ENCODE measurements around the gene ARMH2.

The ARMH2 gene

DNA sequence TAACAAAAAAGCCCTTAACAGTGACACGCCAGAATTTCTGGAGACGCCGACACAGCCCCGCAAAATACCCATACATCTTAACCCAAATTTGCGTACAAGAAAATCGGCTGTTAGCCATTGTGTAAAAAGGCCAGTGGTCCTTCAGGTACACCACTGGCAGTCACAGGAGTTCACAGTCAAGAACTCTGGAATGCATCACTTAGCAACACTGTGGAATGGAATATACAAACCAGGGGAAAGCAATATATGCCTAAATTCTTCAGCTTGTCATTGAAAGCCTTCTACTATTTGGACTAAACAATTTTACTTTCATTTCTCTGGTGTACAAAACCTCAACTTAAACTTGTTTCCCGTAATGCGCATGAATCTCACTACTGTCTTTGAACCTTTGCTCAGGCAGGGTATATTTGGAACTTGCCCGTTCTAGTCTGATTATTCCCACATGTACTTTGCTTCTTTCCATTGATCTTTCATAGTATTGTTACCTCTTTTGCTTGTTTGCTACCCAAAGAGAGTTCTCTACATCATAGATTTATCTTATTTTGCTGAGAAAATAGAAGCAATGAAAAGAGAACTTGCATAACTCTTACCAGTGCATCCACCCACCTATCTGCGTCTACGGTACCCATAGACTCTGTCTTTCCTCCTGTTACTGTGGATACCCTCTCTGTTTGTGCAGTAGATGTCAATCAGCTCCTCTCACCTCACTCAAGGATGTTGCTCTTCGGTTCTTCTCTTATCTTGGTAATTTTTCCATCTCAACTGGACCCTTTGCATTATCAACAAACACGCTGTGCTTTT lies at the start of gene ARMH2:
Gene ARMH2 (minus strand): TSS at position 178 of the 801 bp plus-strand sequence. CDS start 60 bp downstream, at position 118.
- CTCF ChIA-PET: interaction anchor here (0.7 to 1.4 kb wide), 2 partner anchors 219 to 250 kb away, joined by 3 to 4 read pairs; no protein-coding TSS in a partner anchor
- TF ChIP-seq ARNT (IDR thresholded peaks at IDR 0.05) (no peak), LEF1 (IDR thresholded peaks at IDR 0.05; ENCODE audit: borderline replicate concordance) (no peak), BHLHE40 (IDR thresholded peaks at IDR 0.05; ENCODE audit: borderline replicate concordance) (no peak), HDGF (IDR thresholded peaks at IDR 0.05; ENCODE audit: borderline replicate concordance) (no peak)

DNA sequence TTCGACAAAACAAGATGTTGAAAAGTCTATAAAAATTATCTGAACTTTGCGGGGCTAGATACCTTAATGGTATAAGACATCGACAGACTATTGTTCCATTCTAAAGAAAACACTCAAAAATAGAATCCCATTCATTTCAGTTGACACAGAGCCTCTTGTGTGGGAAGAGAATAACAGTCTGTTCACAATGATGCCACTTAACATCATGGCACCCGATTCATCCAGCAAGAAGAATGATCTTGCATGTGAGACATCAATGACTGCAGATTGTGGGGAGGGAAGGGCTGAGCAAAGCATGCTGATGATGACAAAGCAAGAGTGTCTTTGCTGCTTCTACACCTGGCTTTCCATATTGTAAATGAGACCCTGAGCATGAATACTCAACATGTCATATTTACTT lies 49.7 kb upstream of the ARMH2 start:
- DNase-seq (ENCODE audit: extremely low spot score): no peak
- ChIA-PET POLR2A (no interaction called here), CTCF (no interaction called here)
- no peak for TF ChIP-seq ZNF384 (IDR thresholded peaks at IDR 0.05)
- no peak for TF ChIP-seq ELF4 (IDR thresholded peaks at IDR 0.05)
- no peak for TF ChIP-seq NFRKB (IDR thresholded peaks at IDR 0.05)
- TF ChIP-seq FOXK2 (IDR thresholded peaks at IDR 0.05): no peak
- no peak for TF ChIP-seq FOXA1 (IDR thresholded peaks at IDR 0.05)
- TF ChIP-seq ARNT (IDR thresholded peaks at IDR 0.05): no peak
- no peak for TF ChIP-seq CTBP1 (IDR thresholded peaks at IDR 0.05; ENCODE audit: borderline replicate concordance)
- no peak for TF ChIP-seq HDGF (IDR thresholded peaks at IDR 0.05; ENCODE audit: borderline replicate concordance)
- TF ChIP-seq, protein P1, sequence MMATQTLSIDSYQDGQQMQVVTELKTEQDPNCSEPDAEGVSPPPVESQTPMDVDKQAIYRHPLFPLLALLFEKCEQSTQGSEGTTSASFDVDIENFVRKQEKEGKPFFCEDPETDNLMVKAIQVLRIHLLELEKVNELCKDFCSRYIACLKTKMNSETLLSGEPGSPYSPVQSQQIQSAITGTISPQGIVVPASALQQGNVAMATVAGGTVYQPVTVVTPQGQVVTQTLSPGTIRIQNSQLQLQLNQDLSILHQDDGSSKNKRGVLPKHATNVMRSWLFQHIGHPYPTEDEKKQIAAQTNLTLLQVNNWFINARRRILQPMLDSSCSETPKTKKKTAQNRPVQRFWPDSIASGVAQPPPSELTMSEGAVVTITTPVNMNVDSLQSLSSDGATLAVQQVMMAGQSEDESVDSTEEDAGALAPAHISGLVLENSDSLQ (IDR thresholded peaks at IDR 0.05): no peak
- no peak for TF ChIP-seq SUZ12 (IDR thresholded peaks at IDR 0.05)

More for the DNA sequence above, at the start of gene ARMH2:
- DNase-seq (ENCODE audit: extremely low spot score): no peak
- POLR2A ChIA-PET: no interaction called here

DNA sequence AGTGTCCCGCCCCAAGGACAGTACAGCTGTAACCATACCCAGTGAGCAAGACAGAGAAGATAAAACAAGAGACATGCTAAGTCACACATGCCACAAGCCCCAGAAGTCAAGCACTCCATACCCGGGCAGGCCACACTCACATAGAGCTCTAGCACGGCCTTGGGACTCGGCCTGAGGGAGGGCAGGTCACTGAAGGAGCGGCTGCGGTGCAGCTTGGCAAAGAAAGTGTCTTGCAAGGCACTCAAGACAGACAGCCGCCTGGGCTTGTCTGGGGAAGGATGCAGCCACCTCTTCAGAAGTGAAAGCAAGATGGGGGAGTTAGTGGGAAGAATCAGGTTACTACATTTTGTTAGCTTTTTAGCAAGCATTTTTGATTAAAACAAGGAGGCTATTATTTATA lies 48.7 kb upstream of the ARMH2 start:
- TF ChIP-seq SUZ12 (IDR thresholded peaks at IDR 0.05) (no peak), L3MBTL2 (conservative IDR thresholded peaks at IDR 0.05) (no peak), TARDBP (IDR thresholded peaks at IDR 0.05) (no peak)
- POLR2A ChIA-PET: no interaction called here
- no peak for DNase-seq (ENCODE audit: extremely low spot score)
- CTCF ChIA-PET: no interaction called here

DNA sequence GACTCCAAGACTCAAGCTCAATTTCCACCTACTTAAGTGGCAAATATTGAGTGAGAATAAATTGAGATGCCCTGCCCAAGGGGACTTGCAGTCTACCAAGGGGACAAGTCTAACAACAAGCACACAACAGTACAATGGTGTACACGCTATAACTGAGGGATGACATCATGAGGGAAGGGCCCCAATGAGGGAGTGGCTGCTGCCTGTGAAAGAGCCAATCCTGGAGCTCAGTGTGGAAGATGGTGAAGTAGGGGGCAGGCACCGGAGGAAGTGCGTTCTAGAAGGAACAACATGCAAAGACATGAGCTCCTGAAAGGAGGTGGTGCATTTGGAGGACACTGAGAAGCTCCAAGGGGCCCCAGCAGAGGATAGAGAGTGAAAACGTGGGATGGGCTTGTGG lies 46.9 kb upstream of the ARMH2 start:
- POLR2A ChIA-PET: no interaction called here
- no peak for DNase-seq (ENCODE audit: extremely low spot score)
- no peak for TF ChIP-seq FOXA1 (IDR thresholded peaks at IDR 0.05)
- no peak for TF ChIP-seq LEF1 (IDR thresholded peaks at IDR 0.05; ENCODE audit: borderline replicate concordance)
- CTCF ChIA-PET: interaction anchor here (1.0 kb wide), 1 partner anchor 225 kb away, joined by 3 read pairs; no protein-coding TSS in a partner anchor

DNA sequence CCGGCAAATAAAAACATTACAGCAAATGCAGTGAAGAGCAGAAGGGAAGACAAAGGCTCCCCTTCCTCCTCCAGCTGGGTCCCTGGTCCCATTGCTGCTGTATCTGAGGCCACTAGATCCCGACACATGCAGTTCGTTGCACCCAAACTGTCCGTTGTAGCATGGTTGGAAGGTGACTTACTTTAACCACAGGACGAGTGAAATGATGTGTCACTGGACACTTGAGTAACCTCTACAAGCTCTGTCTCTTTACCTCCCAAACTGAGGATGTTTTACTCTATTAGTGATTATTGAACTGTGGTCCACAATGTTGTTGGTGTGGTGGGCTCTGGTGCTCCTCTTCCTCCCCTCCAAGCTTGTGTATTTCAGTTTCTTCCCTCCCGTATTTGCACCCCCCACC lies 46.2 kb upstream of the ARMH2 start:
- TF ChIP-seq CTBP1 (IDR thresholded peaks at IDR 0.05; ENCODE audit: borderline replicate concordance) (no peak), FOXK2 (IDR thresholded peaks at IDR 0.05) (no peak), ELF4 (IDR thresholded peaks at IDR 0.05) (no peak), BHLHE40 (IDR thresholded peaks at IDR 0.05; ENCODE audit: borderline replicate concordance) (no peak)
- DNase-seq (ENCODE audit: extremely low spot score): no peak
- POLR2A ChIA-PET: no interaction called here
- CTCF ChIA-PET: interaction anchor here (0.6 kb wide), 1 partner anchor 8 kb away, joined by 3 read pairs; no protein-coding TSS in a partner anchor

DNA sequence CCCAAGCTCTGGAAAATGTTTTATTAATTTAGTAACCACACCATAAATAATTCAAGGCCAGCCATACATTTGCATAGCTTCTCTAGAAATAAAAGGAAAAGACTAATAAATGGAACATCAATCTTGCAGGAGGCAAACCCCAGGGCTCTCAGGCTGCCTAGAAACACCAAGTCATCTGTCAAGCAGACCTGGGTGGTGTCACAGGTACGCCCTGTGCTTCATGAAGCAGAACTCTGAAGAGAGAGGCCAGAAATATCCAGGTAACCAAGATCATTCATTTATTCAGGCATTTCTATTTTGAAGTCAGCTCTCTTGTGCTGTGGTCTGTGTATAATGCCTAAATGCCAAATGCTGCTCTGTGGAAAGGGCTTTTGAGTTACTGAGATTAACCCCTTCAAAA lies 45.3 kb upstream of the ARMH2 start:
- no peak for TF ChIP-seq L3MBTL2 (conservative IDR thresholded peaks at IDR 0.05)
- no peak for TF ChIP-seq SUZ12 (IDR thresholded peaks at IDR 0.05)
- no peak for TF ChIP-seq FOXA1 (IDR thresholded peaks at IDR 0.05)
- no peak for TF ChIP-seq ZNF384 (IDR thresholded peaks at IDR 0.05)
- TF ChIP-seq LEF1 (IDR thresholded peaks at IDR 0.05; ENCODE audit: borderline replicate concordance): no peak
- no peak for TF ChIP-seq BHLHE40 (IDR thresholded peaks at IDR 0.05; ENCODE audit: borderline replicate concordance)
- TF ChIP-seq, protein P1 (IDR thresholded peaks at IDR 0.05): no peak
- POLR2A ChIA-PET: no interaction called here
- DNase-seq (ENCODE audit: extremely low spot score): no peak
- CTCF ChIA-PET: interaction anchor here (0.6 kb wide), 1 partner anchor 9 kb away, joined by 3 read pairs; no protein-coding TSS in a partner anchor

DNA sequence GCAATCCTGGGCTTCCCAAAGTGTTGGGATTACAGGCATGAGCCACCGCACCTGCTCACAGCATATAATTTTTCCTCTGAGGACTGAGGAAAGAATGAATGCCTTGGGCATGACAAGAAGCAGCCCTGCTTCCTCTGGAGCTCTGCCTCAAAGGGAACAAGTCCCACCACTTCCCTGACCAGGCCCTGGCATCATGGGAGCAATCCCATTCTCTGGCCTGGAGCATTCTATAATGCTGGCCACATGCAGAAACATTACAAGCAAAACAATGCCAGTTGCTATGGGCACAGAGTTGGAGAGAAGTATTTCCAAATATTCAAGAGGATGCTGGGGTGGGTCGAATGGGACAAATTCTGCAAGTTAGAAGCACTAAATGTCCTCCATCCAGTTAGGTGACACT lies 41.5 kb upstream of the ARMH2 start:
- no peak for TF ChIP-seq ELF4 (IDR thresholded peaks at IDR 0.05)
- TF ChIP-seq, protein P1 (IDR thresholded peaks at IDR 0.05): no peak
- no peak for TF ChIP-seq TARDBP (IDR thresholded peaks at IDR 0.05)
- TF ChIP-seq CTBP1 (IDR thresholded peaks at IDR 0.05; ENCODE audit: borderline replicate concordance): no peak
- TF ChIP-seq BHLHE40 (IDR thresholded peaks at IDR 0.05; ENCODE audit: borderline replicate concordance): no peak
- TF ChIP-seq FOXK2 (IDR thresholded peaks at IDR 0.05): no peak
- TF ChIP-seq LEF1 (IDR thresholded peaks at IDR 0.05; ENCODE audit: borderline replicate concordance): no peak
- DNase-seq (ENCODE audit: extremely low spot score): no peak
- POLR2A ChIA-PET: no interaction called here
- CTCF ChIA-PET: no interaction called here

DNA sequence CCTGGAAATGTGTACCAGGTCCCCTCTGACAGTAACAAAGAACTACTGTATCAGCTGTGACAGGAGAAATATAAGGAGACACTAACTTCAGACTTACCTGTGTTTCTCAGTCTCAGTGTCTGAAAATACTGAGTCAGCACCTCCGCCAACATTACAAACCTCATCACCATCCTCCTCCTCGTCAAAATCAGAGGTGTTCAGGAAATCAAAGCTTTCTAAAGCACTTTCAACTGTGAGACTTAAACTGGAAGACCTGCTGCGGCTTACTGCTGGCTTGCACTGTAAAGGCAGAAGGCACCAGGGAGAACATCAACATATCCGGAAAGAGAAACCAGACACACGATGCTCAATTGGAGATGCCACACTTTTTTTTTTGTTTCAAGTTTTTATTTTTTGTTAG lies 40.3 kb upstream of the ARMH2 start:
- CTCF ChIA-PET: no interaction called here
- no peak for DNase-seq (ENCODE audit: extremely low spot score)
- POLR2A ChIA-PET: no interaction called here
- TF ChIP-seq, protein P1 (IDR thresholded peaks at IDR 0.05): no peak
- TF ChIP-seq FOXA1 (IDR thresholded peaks at IDR 0.05) (no peak), TARDBP (IDR thresholded peaks at IDR 0.05) (no peak), SP1 (IDR thresholded peaks at IDR 0.05) (no peak), ELF4 (IDR thresholded peaks at IDR 0.05) (no peak), FOXK2 (IDR thresholded peaks at IDR 0.05) (no peak)

All from HEK293T (cell line).